ENCODE measurements around the gene ENTPD2.

The ENTPD2 gene

DNA sequence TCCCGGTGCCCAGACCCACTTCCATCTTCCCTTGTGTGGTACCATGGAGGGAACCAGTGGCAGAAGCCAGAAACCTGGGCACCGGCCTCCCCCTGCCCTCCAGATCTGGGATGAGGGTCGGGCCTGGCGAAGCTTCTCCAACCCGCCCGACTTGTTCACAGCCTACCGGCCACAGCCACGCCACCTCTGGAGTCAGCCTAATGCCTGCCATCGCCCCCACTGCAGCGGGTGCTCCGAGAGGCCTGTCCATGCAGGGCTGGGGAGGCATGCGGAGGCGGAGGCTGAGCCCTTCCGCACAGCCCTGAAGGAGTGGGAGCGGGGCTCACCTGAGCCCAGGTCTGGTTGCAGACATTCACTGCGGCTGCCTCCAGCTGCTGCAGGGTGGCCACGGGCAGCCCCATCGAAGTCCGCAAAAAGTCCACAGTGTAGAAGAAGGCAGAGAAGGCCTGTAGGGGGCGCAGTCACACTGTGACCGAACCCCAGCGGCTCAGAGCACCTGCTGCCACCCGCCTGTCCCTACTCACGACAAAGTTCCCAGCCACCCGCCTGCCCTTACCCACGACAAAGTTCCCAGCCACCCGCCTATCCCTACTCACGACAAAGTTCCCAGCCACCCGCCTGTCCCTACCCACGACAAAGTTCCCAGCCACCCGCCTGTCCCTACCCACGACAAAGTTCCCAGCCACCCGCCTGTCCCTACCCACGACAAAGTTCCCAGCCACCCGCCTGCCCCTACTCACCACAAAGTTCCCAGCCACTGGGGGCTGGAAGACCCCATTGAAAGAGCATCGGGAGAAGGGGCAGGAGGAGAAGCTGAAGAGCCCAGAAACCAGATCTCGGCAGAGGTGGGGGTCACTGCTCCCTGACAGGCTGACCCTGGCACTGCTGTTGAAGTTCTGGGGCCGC, 4.1 kb downstream of the ENTPD2 start (continued):
- TF ChIP-seq PRDM2 (tag by site-specific recombination; IDR thresholded peaks at IDR 0.05; ENCODE audit: borderline replicate concordance) (no peak), ZXDB (tag by site-specific recombination; IDR thresholded peaks at IDR 0.05) (no peak), REPIN1 (tag by site-specific recombination; IDR thresholded peaks at IDR 0.05; ENCODE audit: low read depth) (no peak), GFI1B (tag by site-specific recombination; IDR thresholded peaks at IDR 0.05) (no peak), ZNF16 (tag by site-specific recombination; IDR thresholded peaks at IDR 0.05; ENCODE audit: low read depth) (no peak), ZNF266 (tag by site-specific recombination; IDR thresholded peaks at IDR 0.05; ENCODE audit: low read depth) (no peak), ZNF221 (tag by site-specific recombination; IDR thresholded peaks at IDR 0.05; ENCODE audit: borderline replicate concordance) (no peak), ZNF501 (tag by site-specific recombination; IDR thresholded peaks at IDR 0.05) (no peak), SCRT2 (tag by site-specific recombination; IDR thresholded peaks at IDR 0.05) (no peak), ZNF311 (tag by site-specific recombination; IDR thresholded peaks at IDR 0.05; ENCODE audit: borderline replicate concordance) (no peak), ZNF777 (tag by site-specific recombination; IDR thresholded peaks at IDR 0.05; ENCODE audit: borderline replicate concordance) (no peak), ZBTB48 (tag by site-specific recombination; IDR thresholded peaks at IDR 0.05) (no peak), ZNF600 (tag by site-specific recombination; IDR thresholded peaks at IDR 0.05) (peak; percentile 20; the same call in 1 of the 2 replicates), ZNF248 (tag by site-specific recombination; IDR thresholded peaks at IDR 0.05) (no peak), ZNF514 (tag by site-specific recombination; IDR thresholded peaks at IDR 0.05) (no peak), GLI4 (tag by site-specific recombination; IDR thresholded peaks at IDR 0.05) (no peak), ZNF19 (tag by site-specific recombination; IDR thresholded peaks at IDR 0.05; ENCODE audit: low read depth) (no peak), ZNF654 (tag by site-specific recombination; IDR thresholded peaks at IDR 0.05; ENCODE audit: low read depth) (peak; percentile 67)
- TF ChIP-seq, protein P1, sequence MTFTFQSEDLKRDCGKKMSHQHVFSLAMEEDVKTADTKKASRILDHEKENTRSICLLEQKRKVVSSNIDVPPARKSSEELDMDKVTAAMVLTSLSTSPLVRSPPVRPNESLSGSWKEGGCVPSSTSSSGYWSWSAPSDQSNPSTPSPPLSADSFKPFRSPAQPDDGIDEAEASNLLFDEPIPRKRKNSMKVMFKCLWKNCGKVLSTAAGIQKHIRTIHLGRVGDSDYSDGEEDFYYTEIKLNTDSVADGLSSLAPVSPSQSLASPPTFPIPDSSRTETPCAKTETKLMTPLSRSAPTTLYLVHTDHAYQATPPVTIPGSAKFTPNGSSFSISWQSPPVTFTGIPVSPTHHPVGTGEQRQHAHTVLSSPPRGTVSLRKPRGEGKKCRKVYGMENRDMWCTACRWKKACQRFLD (tag by site-specific recombination; IDR thresholded peaks at IDR 0.05) = no peak
- TF ChIP-seq, protein P2, sequence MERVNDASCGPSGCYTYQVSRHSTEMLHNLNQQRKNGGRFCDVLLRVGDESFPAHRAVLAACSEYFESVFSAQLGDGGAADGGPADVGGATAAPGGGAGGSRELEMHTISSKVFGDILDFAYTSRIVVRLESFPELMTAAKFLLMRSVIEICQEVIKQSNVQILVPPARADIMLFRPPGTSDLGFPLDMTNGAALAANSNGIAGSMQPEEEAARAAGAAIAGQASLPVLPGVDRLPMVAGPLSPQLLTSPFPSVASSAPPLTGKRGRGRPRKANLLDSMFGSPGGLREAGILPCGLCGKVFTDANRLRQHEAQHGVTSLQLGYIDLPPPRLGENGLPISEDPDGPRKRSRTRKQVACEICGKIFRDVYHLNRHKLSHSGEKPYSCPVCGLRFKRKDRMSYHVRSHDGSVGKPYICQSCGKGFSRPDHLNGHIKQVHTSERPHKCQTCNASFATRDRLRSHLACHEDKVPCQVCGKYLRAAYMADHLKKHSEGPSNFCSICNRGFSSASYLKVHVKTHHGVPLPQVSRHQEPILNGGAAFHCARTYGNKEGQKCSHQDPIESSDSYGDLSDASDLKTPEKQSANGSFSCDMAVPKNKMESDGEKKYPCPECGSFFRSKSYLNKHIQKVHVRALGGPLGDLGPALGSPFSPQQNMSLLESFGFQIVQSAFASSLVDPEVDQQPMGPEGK (tag by site-specific recombination; IDR thresholded peaks at IDR 0.05) = peak; percentile 13; the same call in 1 of the 2 replicates
- TF ChIP-seq, protein P3, sequence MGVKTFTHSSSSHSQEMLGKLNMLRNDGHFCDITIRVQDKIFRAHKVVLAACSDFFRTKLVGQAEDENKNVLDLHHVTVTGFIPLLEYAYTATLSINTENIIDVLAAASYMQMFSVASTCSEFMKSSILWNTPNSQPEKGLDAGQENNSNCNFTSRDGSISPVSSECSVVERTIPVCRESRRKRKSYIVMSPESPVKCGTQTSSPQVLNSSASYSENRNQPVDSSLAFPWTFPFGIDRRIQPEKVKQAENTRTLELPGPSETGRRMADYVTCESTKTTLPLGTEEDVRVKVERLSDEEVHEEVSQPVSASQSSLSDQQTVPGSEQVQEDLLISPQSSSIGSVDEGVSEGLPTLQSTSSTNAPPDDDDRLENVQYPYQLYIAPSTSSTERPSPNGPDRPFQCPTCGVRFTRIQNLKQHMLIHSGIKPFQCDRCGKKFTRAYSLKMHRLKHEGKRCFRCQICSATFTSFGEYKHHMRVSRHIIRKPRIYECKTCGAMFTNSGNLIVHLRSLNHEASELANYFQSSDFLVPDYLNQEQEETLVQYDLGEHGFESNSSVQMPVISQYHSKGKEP (tag by site-specific recombination; IDR thresholded peaks at IDR 0.05) = no peak
- TF ChIP-seq, protein P4, sequence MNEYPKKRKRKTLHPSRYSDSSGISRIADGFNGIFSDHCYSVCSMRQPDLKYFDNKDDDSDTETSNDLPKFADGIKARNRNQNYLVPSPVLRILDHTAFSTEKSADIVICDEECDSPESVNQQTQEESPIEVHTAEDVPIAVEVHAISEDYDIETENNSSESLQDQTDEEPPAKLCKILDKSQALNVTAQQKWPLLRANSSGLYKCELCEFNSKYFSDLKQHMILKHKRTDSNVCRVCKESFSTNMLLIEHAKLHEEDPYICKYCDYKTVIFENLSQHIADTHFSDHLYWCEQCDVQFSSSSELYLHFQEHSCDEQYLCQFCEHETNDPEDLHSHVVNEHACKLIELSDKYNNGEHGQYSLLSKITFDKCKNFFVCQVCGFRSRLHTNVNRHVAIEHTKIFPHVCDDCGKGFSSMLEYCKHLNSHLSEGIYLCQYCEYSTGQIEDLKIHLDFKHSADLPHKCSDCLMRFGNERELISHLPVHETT (tag by site-specific recombination; IDR thresholded peaks at IDR 0.05) = no peak
- TF ChIP-seq, protein P5, sequence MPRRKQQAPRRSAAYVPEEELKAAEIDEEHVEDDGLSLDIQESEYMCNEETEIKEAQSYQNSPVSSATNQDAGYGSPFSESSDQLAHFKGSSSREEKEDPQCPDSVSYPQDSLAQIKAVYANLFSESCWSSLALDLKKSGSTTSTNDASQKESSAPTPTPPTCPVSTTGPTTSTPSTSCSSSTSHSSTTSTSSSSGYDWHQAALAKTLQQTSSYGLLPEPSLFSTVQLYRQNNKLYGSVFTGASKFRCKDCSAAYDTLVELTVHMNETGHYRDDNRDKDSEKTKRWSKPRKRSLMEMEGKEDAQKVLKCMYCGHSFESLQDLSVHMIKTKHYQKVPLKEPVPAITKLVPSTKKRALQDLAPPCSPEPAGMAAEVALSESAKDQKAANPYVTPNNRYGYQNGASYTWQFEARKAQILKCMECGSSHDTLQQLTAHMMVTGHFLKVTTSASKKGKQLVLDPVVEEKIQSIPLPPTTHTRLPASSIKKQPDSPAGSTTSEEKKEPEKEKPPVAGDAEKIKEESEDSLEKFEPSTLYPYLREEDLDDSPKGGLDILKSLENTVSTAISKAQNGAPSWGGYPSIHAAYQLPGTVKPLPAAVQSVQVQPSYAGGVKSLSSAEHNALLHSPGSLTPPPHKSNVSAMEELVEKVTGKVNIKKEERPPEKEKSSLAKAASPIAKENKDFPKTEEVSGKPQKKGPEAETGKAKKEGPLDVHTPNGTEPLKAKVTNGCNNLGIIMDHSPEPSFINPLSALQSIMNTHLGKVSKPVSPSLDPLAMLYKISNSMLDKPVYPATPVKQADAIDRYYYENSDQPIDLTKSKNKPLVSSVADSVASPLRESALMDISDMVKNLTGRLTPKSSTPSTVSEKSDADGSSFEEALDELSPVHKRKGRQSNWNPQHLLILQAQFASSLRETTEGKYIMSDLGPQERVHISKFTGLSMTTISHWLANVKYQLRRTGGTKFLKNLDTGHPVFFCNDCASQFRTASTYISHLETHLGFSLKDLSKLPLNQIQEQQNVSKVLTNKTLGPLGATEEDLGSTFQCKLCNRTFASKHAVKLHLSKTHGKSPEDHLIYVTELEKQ (tag by site-specific recombination; IDR thresholded peaks at IDR 0.05; ENCODE audit: borderline replicate concordance) = no peak
